ENCODE measurements around the gene BTBD2.

- no peak for TF ChIP-seq NRF1 (IDR thresholded peaks at IDR 0.05; ENCODE audit: low read depth, low read length)
- TF ChIP-seq GTF2F1 (IDR thresholded peaks at IDR 0.05; ENCODE audit: borderline replicate concordance, low read depth, low read length): no peak
- no peak for TF ChIP-seq CEBPB (IDR thresholded peaks at IDR 0.05; ENCODE audit: low read depth, low read length)
- no peak for TF ChIP-seq ZNF274 (IDR thresholded peaks at IDR 0.05; ENCODE audit: borderline replicate concordance, extremely low read depth, low read length)
- no peak for TF ChIP-seq JUN (IDR thresholded peaks at IDR 0.05; ENCODE audit: low read depth, low read length)
- TF ChIP-seq CTCF (IDR thresholded peaks at IDR 0.05; ENCODE audit: control extremely low read depth in 1 of 3, insufficient read depth in 1 of 3, low read depth in 1 of 3, low read length in 3 of 3): no peak
- TF ChIP-seq TAF1 (IDR thresholded peaks at IDR 0.05; ENCODE audit: low read depth, low read length): peak; percentile 62; the same call in 1 of the 2 replicates
- TF ChIP-seq RFX5 (IDR thresholded peaks at IDR 0.05; ENCODE audit: borderline replicate concordance, low read depth, low read length): no peak
- TF ChIP-seq POLR2AphosphoS5 (IDR thresholded peaks at IDR 0.05; ENCODE audit: low read depth, low read length): no peak
- no peak for TF ChIP-seq EZH2 (IDR thresholded peaks at IDR 0.05; ENCODE audit: low read depth, low read length, severe bottlenecking)
- no peak for TF ChIP-seq CREB1 (IDR thresholded peaks at IDR 0.05)
- no peak for TF ChIP-seq EP300 (IDR thresholded peaks at IDR 0.05; ENCODE audit: borderline replicate concordance in 1 of 2, low read depth in 2 of 2, low read length in 2 of 2)
- TF ChIP-seq JUND (IDR thresholded peaks at IDR 0.05; ENCODE audit: low read length): no peak
- TF ChIP-seq MAFK (IDR thresholded peaks at IDR 0.05; ENCODE audit: low read depth, low read length): no peak
These were observed at the start of gene BTBD2 for GRCh38 chr19:2015608-2015950.
